SHP77 treated with DMSO at 0.1 percent for 48 hours (cell line): ENCODE measurements around the gene ELL.

ENCODE experiments used
- DNase-seq: peaks from one replicate; lab custom pipeline; 2025; lab: John Stamatoyannopoulos, UW

ELL gene

DNA sequence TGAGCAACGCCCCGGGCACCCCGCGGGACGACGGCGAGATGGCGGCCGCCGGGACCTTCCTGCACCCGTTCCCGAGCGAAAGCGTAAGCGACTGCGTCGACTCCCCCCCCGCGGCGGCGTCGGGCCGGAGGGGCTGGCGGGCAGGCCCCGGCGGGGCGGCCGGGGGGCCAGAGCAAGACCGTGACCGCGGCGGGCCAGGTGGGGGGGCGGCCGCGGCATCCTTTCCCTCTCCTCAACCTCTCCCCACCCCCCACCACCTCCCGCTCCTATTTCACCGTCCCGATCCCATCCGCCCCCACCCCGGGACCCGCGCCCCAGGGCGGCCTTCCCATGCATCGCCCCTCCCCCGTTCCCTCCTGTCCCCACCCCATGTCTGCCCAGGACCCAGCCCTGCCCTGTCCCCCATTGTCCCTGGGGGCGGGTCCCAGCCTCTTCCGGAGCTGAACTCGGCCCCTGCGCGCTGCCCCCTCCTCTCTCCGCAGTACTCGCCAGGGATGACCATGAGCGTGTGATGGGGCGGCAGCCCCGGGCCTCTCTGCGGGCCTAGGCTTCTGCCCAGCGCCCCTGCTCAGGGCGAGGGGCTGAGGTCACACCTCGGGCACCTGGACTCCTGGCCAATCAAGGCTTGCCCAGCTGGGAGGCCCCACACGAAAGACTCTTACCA is 88.0 kb downstream of the ELL start:
- no peak for DNase-seq

DNA sequence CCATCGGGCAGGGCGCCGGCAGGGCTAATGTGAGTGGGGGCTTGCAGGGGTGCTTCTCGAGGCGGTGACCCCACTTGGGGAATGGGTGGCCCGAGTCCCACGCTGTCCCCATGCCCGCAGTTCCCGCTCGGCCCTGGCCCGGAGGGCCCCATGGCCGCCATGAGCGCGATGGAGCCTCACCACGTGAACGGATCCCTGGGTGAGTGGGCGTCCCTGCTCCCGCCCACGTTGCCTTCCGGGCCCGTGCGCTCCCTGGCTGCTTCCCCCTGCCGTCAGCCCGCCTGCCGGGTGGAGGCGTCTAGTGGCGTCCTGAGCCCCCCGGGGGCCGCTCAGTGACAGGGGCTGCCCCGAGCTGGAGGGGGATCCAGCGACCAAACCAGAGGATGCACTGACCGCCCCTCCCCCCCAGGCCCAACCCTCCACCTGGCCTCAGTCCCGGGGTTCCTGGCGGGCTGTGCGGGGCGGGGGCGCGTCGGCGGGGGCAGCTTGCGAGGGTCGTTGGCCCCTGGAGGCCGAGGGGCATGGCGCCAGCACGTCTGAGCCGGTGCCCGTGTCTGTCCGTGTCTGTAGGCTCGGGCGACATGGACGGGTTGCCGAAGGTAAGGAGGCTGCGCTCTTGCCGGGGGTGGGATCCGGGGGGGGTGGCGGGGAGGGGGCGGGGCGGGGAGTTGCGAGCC is 88.7 kb downstream of the ELL start:
- DNase-seq = no peak

DNA sequence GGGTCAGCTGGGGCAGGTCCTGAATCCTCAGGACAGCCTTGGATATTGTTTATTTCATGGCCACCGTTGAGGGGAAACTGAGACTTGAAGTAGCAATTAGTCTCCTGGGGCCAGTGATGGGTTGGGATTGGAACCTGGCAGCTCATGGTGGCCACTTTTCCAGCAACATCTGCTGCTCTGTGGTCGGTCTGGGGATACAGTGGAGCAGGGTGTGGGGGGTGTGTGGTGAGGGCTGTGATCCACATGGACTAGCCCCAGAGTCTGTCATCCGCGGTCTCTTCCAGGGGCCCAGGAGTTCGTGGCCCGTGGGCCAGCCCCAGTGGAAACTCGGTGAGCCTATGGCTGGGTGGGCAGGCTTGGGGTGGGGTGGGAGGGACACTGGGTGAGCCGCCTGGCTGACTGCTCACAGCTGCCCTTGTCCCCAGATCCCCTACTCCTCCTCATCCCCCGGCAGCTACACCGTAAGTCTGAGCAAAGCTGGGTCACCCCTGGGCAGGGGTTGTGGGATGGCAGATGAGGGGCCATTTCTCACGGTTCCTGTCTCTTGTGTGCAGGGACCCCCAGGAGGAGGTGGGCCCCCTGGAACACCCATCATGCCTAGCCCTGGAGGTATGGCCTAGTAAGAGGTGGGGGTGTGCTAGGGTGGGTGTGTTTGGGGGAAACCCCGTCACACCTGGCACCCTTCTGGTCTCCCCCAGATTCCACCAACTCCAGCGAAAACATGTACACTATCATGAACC is 89.4 kb downstream of the ELL start:
- no peak for DNase-seq

DNA sequence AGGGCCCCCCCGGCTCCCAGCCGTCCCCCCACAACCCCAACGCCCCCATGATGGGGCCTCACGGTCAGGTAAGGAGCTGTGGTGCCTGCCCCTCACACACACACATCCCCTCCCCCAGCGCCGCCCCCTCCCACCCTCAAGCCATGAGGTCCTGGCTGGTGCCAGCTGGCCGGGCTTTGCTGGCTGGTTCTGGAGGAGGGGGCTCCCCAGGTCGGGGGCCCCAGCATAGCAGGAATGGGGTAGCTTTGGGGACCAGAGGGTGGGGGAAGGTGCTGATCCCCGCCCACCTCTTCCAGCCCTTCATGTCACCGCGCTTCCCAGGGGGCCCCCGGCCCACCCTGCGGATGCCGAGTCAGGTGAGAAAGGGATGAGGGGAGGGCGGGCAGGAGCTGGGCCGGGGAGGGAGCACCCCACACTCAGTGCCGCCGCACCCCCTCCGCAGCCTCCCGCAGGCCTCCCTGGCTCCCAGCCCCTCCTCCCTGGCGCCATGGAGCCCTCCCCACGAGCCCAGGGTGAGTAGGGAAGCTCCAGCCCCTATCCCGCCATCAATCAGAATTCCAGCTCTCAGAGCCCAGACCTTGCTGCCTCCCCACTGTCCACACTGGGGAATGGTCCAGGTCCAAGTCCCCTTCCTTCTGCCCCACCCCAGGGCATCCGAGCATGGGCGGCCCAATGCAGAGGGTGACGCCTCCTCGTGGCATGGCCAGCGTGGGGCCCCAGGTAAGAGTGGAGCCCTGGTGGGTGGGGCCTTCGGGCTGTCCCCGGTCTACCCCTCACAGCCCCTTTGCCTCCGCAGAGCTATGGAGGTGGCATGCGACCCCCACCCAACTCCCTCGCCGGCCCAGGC is 90.3 kb downstream of the ELL start:
- DNase-seq = no peak

DNA sequence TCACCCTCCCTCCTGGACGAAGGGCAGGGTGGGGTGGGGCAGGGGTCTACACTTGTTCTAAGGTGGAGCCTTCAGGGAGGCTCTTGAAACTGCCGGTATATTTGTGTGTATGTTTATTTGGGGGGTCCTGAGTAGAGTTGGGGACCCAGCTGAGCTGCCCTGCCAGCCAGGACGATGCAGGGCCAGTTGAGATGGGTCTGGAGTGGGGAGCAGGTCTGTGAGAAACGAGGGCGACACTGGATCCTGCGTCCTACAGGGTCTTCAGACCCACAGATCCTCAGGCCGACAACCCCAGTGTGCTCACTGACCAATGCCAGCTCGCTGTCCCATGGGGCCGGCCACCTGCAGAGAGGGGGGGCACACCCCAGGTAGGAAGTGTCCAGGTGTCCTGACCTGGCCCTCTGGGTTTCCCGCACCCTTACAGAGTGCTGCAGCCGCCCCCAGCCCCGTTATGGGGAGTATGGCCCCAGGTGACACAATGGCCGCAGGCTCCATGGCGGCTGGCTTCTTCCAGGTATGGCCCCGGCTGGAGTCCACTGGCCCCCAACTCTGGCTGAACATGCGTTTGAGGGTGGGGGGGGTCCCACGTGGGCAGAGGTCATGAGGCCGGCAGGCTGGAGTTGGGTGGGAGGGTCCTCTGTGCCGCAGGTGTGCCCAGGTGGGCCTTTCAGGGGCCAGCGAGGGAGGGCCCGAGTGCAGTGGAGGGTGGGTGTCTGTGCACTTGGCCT is 91.3 kb downstream of the ELL start:
- no peak for DNase-seq

DNA sequence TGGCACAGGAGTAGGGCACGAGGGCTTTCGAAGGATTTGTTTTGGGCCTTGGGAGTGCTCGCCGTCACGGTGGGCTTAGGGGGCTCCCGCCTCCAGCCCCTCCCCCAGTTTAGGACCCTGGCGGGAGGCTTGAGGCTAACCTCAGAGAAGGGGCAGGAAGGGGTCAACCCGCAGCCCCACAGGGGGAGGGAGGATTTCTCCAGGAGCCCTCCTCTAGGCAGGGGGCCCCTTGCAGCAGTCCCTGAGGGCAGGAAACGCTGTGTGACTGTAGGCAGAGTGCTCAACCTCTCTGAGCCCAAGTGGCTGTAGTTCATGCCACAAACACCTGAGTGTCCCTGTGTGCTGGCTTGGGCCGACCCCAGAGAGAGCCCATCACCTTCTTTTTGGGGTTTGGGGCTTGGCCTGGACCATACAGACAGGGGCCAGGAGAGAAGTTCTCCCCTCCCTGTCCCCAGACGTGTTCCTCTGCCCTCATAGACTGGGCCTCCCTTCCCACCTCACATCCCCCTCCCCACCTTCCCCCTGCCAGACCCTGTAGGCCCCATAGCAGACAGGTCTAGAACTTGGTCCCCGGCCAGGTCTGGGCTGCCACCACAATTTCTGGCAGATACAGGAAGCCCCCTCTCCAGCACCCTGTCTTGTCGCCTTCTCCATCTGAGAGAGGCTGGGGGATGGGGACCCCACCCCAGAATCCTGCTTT is 92.0 kb downstream of the ELL start:
- DNase-seq = no peak

DNA sequence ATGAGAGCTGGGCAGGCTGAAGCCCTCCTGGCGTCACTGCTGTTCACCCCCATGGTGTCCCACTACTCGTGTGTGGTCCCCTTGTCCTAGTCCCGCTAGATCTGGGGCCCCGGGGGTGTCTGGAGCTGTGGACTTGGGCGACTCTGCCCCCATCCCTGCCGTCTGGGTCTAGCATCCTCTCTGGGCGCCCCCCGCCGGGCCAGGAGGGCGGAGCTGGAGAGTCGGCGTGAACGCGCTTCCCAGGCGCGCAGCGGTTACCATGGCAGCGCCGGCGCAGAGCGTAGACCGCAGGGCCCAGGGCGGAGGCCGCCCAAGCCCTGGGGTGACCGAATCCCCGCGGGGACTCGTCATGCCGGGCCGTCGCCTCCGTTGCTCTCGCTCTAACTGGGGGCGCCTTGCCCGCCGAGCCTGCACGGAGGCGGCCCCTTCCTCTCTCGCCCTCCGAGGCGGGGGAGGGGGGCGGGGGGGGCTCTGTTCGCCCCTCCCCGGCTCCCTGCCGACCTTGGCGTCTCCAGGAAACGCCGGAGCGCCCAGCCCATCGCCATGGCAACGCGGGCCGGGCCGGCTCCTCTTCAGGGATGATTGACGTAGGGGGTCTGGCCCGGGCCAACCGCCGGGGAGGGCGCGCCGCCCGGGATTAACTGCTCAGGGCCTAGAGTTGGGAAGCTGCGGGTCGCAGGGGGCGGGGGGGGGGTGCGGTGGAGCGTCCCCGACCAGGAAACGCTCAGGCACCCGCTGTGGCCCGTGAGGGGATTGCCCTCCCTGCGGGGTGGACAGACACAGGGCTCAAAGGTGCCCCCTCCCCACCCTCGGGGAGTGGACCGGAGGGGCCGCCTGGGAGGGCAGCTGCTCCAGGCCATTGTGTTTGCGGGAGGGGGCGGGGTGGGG is 92.8 kb downstream of the ELL start:
- no peak for DNase-seq

DNA sequence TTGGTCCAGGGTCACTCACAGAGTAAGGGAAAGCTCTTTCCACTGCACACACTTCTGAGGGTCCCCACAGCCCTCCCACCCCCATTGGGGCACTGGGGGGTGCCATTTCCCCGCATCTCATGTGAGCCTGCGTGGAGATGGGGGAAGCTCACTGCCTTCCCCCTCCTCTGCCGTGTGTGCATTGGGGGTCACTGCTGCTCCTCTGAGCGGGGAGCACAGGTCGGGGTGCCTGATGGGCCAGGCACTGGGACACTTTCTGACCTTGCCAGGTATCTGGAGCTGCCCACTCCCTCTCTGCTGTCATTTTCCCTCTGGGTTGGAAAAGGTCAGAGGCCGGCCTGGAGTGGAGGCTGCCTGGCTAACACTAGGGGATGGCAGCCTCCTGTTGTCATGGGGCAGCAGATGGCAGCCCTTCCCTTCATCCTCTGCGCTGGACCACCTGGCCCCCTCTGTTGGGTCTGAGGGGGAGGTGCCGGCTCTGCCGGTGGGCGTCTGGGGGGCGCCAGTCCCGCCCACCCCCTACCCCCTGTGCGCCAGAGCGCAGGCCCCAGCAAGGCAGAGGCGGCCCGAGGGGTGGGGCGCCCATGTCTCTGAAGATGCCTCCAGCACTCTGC is 93.6 kb downstream of the ELL start:
- DNase-seq = no peak

DNA sequence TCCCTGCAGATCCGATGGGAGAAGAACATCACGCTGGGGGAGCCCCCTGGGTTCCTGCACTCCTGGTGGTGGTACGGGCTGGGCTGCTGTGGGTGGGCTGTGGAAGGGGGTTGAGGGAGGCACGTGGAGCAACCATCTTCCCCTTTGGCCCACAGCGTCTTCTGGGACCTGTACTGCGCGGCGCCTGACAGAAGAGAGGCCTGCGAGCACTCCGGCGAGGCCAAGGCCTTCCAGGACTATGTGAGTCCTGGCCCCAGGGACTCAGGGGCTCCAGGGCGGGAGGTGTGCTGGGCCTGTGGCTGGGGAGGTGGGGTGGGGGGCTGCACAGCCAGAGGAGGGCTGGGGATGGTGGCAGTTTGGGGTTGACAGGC is 94.1 kb downstream of the ELL start:
- no peak for DNase-seq

DNA sequence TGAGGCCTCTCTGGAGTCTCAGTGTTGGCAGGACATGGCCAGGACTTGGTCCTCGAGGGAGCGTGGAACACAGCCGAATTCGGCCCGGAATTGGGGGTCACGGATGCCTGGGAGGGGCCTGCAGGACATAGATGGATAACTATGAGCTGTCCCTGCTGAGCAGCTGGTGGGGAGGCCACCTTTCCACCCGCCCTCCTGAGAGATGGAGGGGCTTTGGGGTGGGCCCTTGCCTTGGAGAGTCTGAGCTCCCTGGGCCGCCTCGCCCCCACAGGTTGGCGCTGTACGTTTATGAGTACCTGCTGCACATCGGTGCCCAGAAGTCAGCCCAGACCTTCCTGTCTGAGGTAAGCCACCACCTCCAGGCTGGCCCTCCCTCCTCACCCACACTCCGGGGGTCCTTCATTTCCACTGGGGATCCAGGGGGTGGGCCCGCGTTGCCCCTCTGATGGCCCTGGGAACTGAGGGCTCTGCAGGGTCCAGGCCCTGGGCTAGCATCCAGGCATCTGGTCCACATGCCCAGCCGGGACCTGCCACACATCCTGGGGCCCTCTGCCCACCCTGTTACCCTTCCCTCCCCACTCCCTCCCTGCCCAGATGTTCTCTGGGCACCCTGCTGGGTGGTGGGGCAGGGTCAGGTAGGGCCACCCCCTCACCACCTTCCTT is 94.7 kb downstream of the ELL start:
- no peak for DNase-seq

DNA sequence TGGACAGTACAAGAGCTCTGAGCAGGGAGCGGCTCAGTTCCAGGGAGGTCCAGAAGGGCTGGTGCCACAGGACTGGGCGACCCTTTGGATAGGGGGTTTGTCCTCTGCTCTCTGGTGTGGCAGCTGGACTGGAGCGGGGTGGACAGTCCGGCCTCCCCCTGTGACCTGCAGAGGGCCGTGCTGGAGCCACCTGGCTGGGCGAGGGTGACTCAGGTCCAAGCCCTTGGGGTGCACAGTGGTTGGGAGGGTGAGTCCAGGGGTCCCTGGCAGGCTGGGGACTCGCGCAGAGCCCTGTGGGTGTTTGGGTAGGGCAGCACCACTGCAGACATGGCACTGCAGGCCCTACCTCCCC is 95.5 kb downstream of the ELL start:
- no peak for DNase-seq

DNA sequence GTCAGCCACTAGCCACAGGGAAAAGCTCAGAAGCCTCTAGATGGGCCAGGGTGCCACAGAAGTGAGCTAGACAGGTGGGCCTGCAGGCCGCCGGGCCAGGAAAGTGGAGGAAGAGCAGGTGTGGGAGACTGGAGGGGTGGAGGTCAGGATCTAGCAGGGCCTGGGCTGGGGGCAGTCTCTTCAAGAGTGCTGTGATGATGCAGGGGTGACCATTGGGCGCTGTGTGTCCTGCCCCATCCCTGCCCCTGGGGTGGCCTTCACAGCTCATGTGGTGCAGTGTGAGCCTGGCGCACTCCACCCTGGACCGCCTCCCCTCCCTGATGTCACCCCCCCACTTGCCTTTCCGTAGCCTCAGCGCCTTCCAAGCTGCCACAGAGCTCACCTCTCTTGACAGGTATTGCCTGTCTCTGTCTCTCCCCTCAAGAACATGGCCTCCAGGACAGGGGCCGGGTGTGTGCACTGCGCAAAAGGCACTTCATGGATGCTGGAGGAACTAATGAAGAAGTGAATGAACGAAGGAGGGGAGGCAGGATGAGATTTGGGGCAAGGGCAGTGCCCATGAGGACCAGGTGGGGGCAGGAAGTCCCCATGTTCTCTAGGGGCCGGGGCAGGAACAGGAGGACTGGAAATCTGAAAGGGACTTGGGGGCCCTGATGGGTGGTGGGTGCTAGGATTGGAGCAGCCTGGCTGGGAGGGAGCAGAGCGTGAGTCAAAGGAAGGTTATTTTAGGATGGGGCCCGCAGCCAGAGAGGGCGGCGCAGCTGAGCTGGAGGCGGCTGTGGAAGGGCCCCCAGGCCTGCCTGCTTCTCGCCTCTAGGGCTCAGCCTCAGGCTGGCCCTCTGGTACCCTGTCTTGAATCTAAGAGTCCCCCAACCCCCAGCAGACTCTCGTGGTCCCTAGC is 96.1 kb downstream of the ELL start:
- DNase-seq = no peak

DNA sequence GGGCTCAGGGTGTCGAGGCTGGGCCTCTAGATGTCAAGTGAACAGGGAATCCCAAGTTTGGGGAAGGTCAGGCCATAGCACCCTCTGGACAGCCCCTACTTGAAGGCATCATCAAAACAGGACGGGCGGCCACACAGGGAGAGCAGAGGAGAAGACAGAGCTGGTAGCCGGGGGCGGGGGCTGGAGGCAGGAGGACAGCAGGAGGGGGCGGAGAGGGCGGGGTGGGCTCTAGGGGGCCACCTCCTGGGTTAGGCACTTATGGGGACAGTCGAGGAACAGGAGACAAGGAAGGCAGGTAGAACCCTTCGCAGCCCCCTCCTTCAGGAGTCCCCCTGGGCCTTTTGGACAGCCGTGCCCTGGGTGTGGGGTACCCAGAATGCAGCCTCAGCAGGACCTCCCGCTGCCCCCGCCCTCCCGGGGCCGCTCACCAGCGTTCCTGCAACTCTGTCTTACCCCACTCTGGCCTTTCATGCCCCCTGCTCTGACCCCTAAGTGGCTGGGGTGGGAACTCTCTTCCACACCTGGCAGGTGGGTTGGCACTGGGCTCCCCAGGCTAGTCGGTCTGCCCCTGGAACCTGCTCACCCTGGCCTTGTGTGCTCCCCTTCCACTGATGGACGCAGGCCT is 96.9 kb downstream of the ELL start:
- no peak for DNase-seq

DNA sequence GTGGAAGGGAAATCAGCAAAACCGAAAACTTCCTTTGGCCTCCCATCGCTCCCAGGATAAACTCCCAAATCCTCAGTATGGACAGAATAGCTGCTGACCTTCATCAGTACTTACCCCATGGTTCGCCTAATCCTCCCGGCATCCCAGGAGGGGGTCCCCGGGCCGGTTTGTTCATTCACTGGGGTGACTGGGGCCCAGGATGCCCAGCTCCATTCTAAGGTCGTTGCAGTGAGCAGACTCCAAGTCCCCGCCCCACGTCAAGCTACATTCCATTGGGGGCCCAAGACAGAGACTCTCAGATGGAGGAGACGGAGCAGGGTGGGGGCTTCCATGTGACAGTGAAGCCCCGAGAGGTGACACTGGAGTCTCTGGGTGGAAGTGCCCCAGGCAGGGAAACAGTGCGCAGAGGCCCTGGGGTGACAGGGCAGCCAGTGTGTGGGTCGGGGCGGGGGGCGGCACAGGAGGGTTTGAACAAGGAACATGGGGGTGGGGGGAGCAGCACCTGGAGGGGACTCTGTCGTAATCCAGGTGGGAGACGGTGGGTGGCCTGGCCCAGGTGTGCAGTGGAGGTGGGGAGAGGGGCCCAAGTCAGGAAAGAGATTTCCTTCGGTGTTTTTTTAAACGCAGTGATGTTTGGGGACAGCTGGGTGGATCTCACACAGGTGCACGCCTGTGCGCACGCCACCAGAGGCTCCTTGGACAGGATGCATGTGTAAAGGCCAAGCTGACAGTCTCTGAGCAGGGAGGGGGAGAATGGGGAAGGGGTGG is 97.6 kb downstream of the ELL start:
- no peak for DNase-seq

DNA sequence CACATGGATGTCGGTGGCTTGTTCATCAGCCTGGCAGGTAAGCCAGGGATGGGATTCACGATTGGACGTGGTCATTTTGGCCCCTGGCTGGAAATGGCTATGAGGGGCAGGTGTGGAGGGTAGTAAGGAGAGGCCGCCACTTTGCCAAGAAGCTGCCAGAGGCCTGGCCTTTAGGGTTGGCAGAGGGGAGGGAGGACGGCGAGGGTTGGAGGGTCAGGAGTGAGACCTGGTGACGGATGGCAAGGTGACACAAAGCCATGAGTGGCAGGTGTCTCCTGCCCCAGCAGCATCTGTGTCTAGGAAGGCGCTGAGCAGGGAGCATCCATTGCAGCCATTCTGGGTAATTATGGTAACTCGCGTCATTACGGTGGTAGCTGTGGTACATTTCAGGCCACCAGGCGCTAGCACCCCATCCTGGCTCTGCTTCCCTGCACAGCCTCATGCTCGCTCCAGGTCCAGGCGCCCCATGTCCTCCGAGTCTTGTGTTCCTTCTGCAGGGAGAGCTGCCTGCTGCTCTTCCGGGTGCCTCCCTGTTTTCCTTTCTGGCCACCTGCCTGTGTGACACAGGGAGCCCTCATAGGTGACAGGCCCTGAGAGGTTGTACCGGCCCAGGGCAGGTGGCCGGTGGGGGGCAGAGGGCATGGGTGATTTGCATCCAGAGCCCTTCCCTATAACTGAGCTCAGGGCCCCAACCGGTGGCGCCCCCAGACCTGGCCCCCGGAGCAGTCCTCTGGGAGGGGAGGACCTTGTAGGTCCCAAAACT is 98.4 kb downstream of the ELL start:
- no peak for DNase-seq

DNA sequence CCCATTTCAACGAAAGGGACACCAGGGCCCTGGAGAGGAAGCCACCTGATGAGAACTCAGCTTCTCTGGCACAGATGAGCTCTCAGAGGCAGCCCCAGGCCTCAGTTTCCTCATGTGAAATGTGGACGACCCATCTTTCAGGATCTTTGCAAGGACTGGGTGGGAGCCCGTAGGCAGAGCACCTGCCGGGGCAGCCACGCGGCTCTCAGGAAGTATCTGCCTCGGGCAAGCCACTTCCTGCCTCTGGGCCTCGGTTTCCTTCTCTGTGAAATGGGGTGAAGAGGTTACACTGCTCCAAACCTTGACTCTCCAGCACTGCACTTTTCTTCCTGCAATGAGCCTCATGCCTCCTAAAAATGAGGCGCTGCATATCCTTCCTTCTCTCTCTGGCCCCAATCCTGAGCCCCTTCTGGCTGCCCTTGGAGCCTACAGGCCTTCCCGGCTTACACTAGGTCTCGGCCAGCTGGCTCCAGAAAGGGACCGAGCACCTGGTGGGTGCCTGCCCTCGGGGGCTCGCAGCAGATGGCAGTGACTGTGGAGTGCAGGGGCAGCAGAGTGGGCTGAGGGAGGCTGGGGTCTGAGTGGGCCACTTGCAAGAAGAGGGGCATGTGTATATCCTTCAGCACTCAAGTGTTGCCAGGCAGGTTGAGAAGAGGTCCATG is 99.2 kb downstream of the ELL start:
- DNase-seq = no peak
